NCI-H510A treated with DMSO at 0.1 percent for 48 hours (cell line): ENCODE results near the gene POLL.

Experiments used
- DNase-seq: peaks from one replicate; lab custom pipeline; 2025; lab: John Stamatoyannopoulos, UW

Gene POLL

DNA sequence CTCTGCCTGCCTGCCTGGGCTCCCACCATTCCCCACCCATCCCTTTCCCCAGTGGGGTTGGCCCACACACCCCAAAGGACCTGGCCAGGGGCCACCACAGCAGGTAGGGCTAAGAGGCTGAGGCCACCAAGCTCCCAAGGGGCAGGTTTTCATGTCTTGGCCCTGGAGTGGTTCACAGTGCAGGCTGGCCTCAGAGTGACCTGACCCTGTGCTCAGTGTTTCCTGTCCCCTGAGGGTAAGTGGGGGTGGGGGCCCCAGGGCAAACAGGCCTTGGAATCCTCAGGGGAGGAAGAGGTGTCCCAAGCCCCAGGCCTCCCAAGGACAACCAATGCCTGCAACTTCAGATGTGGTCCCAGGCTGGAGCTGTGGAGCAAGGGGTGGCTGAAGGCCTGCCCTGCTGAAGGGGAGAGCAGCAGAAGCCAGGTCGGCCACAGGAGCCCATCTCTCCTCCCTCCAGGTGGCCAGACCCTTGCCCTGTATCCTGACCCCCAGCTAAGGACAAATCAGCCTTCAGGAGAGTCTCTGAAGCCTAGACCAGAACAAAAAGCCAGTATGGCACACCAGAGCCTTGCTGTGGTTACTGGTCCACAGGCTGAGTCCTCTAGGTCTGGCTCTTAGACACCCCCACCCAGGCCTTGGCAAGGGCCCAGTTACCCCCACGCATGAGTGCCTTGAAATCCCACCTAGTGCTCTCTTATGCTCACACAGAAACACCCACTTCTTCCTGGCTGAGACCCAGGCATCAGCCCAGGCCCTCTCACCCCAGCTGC, 27.6 kb downstream of the POLL start:
- no peak for DNase-seq

DNA sequence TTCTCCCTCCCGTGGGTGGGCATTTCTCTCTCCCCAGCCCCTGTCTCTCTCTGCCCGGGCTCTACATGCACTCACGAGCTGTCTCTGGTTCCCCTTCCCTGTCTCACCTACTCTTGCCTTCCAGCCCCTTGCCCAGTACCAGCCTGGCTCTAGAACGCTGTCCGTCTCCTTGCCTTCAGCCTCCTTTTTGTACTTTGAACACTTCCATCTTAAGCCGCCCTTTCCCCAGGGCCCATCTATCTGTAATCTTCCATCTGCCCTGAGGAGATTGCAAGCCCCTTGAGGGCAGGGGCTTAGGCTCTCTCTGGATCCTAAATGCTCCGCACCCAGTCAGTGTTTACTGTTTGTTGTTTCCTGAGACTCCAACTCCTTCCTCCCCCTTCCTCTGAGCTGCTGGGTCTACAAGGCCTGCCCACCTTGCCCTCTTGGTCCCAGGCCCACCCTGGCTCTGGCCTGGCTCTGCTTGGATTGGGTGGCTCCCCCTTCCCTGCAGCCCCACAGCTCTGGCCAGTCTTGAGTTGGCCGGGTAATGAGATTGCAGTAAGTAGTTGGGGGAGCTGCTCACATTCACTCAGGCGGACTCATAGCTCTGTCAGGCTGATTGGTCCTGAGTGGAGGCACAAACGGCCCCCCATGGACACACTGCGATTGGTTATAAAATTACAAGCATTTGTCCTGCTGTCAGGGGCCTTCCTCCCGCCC, 28.3 kb downstream of the POLL start:
- no peak for DNase-seq

DNA sequence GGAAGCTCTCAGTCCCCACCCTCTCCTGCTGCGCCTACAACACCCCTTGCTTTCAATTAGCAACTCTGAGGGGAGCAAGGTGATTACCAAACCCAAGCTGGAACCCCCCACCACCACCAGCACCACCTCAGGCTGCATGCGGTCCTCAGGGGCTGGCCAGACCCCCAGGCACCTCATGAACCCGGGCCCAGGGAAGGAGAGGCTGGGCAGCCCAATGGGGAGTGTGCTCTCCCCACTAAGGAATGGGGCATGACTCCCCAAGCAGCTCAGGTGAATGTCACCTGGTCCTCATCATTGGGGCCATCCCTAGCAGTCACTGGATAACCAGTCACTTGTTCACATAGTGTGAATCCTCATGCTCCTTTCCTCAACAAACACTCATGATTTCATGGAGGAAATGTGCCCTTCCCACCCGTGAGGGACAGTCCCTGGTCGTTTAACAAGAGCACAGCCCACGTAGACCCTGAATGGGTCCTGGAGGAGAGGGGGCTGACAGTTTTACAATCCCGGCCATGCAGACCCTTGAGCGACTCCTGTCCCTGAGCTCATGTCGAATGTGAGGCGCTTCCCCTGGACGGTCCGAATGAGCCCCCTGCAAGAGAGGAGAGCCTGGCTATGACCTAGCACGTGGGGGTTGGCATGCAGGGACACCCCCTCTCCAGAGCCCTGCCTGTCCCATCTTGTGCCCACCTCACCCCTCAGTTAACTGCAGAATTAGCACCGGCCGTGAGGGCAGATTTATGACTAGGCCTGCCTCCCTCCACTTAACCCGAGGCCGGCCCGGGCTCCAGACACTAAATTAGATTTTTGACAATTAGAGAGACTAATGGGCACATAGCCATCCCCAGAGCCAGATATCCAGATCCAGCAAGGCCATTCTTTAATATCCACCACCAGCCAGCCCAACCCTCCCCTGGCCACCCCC, 29.1 kb downstream of the POLL start:
- no peak for DNase-seq

DNA sequence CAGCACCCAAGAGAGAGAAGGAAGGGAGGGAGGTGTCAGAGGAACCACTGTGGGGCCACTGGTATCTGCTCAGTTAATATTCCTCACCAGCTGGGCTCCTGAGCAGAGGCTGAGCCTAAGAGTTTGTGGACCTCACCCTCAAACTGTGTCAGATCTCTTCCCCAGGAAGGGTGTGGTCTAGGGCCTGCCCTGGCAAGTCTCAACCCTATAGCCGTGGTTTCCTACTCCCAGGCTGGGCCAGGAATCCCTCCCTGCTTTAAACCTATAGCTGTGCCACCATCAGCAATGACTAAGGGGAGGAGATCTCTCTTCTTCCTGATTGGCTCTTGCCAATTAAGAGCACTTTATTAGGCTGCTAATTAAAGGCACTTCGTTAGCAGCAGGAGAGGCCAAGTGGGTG, 29.9 kb downstream of the POLL start:
- DNase-seq: peak; percentile 14

DNA sequence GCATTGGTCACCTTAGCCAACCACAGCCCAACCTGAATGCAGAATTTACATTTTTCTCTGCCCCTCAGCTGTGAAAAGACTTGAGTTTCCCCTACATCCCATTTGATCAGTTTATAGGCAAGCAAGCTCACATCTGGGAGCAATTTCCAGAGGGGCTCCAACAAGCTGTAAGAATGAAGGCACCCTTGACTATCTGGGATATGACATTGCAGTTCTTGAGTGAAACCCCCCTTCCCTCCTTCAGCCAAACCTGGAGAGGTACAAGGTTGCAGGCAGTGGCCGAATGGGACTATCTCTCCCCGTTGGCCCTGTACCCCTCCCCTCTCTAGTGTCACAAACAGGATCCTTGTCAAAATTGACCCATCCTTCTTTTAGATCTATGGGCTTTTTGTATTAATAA, 30.5 kb downstream of the POLL start:
- DNase-seq: no peak

DNA sequence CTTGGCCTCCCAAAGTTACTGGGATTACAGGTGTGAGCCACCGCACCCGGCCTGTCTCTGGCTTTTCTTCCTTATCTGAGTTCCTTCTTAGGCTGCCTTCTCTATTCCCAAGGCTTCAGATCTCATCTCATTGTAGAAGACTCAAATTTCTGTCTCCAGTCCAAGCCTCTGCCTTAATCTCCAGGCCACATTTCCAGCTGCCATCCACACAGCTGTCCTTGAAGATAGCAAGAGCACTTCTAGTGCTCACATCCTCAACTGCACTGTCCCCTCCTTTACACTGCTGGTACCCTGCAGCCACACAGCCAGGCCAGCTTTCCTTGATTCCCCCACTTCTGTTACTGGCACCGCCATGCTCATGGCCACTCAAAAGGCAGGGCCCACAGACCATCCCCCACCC, 35.6 kb downstream of the POLL start:
- DNase-seq: no peak

DNA sequence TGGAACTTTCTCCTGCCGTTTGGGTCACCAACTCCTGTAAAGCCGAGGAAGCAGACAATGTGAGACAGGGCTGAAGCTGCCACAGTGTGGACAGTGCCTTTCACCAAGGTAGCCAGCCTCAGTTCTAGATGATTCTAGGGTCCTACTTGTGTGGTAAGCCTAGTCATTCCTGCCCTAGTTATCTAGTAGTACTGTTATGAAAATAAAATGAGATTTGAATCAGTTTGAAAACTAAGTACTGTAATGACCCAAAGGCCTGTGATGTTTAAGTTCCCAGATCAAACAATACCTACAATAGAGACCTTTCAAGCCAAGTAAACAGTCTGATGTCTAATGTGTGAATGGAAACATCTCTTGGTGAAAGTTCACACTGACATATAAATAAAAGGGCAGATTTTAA, 37.1 kb downstream of the POLL start:
- DNase-seq: no peak

DNA sequence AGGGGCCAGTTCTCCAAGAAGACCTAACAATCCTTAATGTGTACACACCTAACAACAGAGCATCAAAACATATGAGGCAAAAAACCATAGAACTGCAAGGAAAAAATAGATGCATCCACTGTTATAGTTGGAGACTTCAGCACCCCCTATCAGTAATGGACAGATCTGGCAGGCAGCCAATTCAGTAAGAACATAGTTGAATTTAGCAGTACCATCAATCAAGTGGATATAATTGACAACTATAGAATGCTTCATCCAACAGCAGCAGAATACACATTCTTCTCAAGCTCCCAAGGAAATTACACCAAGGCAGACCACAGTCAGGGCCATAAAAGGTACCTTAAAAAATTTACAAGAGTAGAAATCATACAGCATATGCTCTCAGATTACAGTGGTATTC, 42.2 kb downstream of the POLL start:
- peak; percentile 54 for DNase-seq

DNA sequence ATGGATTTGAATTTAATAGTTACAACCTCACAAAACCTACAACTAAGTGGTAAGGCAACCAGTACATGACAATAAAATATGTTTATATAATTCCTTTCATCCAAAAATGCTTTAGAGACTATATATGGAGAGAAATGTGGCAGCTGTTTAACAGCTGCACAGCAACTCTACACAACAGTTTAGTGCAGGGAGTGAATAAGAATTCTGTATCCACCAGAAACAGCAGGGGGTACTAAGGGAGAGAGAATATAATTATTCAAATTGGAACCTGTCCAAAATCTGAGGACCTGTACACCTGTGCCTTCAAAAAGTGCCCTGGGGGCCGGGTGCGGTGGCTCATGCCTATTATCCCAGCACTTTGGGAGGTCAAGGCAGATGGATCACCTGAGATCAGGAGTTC, 49.6 kb downstream of the POLL start:
- peak; percentile 43 for DNase-seq

DNA sequence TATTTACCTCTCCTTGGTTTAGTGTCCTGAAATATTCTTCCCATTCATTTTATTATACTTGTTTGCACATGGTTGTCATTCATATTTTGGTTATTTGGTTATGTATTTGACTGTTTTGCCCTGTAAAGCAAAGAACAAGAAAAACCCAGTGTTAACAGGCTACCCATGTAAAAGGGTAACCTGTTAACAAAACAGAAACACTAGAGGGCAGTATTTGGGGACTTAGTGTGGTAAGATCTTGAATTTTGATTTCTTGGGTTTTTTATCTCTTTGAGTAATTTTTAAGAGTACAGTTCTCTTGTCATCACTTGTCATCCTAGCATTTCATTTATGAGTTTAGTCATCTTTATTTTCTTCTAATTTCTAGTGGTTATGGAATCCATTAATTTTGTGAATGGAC, 51.3 kb downstream of the POLL start:
- peak; percentile 12 for DNase-seq

DNA sequence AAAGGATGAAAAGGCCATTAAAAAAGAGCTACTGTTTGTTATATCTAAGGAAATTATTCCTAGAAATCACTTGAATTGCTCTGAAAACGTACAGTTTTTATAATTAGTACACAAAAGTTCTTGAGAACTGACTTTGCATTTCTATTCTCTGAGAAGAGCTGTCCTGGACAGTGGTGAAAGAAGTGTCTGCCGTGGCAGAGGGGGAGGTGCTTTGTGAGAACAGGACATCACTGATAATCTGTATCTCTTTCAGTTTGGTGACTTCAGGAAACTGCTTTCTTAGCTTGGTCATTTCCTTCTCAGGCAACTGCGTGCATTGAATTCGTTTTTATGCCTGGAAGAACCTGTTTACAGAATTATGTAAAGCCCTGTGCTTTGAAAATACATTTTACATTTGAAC, 52.1 kb downstream of the POLL start:
- no peak for DNase-seq

DNA sequence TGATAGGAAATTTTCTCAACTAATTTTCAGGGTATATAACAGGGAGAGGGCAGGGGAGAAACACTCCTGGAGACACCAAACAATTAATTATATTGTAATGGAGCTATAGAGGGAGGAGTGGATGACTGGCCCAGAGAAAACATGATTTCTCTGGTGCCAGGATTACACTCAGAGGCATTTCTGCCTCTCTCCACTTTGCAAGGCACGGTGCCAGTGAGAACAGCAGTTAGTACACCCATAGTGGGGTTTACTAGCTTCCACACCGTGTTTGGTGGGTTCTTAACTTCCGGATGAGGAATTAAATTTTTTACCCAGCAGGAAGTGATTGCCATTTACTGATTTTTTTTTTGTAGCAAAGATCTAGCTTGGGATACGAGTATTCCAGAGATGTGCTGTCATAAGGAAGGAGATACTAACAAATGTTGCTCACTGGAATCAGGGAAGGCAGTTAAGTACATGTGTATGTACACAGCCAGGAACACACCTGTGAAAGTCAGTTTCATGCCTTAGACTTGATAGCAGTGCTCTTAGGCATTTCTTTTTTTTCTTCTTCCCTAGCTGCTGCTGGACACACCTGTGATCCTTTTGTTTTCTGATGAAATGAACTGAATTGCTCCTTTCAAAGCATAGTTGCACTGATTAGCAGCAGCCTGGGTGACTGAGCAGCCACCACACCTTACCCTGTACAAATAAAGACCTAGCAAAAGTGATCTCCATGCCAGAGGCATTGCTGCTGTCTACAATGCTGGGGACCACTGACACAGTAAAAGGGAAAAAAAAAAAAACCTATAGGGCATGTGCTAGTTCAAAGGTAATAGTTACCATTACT, 58.1 kb downstream of the POLL start:
- no peak for DNase-seq

DNA sequence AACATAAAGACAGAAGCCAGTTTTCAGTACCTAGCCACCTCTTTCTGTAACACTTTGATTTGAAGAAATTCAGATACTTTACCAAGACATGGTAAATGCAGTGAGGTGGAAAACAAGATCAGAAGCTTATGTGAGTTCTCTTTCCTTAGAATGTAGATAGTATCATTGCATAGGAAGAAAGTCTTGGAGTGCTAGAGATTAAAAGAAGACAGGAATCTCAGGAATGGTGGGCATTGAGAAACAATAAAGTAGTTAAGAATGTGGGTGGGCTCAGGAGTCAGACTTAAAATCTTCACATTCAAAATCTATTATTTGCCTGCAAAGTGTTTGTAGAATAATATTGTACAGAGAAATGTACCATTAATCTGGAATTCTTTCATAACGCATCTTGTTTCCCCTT, 58.9 kb downstream of the POLL start:
- DNase-seq: no peak
